22Rv1 (cell line): ENCODE results near the gene SNF8.

Experiments used
- CTCF ChIP-seq: fragments of 450-650 bp; IDR thresholded peaks from 2 replicates; pipeline ENCODE4 v1.5.1; 2017; ENCODE audit warnings: mild to moderate bottlenecking
- ZFX ChIP-seq: fragments of 450-650 bp; IDR thresholded peaks from 2 replicates; pipeline ENCODE4 v1.6.1; 2017; ENCODE audit warnings: antibody characterized with exemption, borderline replicate concordance

DNA sequence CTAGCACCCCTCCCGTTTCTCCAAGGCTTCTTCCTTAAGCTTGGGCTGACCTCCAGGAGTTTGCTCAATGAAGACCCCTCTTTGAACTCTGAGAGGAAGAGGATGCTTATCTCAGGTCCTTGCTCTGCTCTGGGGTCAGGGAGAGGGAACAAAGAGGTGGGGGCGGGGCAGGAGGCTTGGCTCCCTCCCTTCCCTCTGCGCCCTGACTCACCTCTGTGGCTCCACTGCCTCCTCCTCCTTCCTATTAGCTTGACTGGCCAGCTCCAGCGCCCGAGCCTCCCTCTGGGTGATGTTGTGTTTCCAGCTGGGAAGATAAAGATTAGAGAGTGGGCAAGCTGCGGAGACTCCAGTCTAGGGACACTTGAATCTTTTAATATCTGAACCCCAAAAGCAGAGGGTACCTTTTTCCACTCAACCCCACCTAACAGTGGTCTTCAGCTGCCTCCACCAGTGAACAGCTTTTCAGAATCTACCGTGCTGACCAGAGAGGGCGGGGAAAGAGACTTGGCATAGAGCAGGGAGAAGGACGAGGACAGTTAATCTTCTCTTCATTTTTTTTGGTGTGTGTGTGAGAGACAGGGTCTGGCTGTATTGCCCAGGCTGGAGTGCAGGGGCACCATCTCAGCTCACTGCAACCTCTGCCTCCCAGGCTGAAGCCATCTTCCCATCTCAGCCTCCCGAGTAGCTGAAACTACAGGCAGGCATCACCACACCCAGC is 17.0 kb upstream of the SNF8 start:
- TF ChIP-seq CTCF (no peak), ZFX (no peak)
